GM21423 (cell line): Measurements from ENCODE around the gene HSD17B8.
A peak's percentile ranks its signal among the peaks of the same experiment; 100 is the strongest.

Source experiments
- ATAC-seq: cut with Tn5 transposase; IDR thresholded peaks from one replicate; pipeline ENCODE4 v1.9.1; 2021; ENCODE audit warnings: mild to moderate bottlenecking, moderate library complexity; ENCODE audit not compliant: unreplicated experiment

HSD17B8 gene

GRCh38 chr6:33191383-33192104 lies 12.9 kb upstream of the HSD17B8 start:
- no peak for ATAC-seq

DNA sequence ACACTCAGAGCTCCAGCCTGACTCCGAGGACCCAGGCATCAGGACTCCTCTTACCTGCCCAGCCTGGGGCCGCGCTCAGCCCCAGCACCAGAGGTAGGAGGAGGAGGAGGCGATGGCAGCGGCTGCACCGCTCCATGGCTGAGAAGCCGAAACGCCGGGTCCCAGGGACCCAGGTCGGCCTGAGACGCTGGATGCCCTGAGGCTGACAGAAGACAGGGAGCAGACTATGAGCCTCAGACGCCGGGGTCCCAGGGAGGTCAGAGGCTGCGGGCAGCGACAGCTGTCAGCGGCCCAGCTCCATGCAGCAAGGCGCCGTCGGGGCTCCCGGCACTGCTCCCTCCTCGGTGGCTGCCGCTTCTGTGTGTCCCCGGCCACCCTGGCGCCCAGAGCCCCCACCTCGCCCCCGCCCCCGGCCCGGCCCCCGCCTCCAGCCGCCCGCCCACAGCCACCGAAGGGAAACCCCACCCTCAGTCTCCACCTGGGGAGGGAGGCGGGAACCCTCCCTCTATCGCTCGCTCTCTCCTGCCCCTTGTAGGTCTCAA lies 12.3 kb upstream of the HSD17B8 start, which contains the start of gene COL11A2:
Gene COL11A2, minus strand, starts transcription at position 363 of the 542 bp plus-strand sequence. Its CDS starts 227 bp downstream, at position 136.
- no peak for ATAC-seq

DNA sequence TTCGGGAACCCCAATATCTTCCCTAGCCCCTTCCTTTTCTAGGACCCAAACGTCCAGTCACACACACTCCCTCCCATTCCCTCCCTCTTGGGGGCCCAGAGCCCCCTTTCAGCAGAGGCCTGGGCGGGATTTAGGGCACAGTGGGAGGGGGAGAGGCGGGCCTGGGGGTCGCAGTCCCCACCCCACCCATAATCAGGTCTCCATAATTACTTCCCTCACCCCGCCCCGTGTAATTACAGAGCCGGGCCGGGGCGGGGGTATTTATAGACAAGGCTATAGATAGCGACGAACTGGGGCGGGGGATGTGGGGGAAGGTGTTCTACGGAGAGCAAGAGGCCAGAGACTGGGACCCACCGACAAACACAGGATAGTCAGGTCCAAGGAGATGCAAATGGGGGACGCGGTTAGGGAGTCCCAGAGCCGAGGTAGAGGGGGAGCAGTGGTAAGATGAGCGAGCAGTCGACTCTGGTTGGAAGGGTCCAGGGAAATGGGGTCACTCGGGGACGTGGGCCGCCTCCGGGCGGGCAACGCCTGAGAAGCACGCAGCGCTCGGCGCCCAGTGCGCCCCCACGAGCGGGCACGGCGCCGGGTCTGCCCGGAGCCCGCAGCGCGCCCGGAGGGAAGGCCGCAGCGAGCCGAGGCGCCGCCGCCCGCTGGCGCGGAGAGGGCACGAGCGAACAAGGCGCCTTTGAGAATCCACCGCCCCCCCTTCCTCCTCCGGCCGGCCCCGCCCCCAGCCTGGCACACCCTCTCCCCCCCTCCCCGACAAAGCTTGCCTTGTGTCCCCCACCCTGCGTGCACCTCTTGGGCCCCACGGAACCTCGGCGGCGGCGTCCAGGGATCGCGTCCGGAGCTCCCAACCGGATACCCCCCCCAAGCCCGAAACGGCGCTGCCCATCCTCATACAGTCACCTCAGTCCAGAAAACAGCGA lies 11.5 kb upstream of the HSD17B8 start:
- no peak for ATAC-seq

DNA sequence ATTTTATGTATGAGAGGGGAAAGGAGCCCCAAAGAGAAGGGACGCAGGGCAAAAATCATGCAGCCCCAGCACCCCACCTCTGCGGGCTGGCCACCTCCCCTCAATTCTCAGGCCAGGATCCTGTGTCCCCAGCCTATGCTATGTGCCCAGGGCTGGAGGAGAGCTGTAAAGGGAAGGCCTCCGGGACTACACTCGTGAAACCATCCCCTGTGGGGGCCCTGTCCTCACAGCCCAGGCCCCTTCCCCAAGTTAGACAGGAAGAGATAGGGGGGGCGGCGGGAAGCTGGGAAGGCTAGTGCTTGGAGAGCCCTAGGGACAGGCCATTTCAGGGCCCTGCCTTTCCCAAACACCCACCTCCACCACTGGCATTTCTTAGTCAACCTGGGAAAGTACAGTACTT lies 10.8 kb upstream of the HSD17B8 start:
- ATAC-seq, result no peak

DNA sequence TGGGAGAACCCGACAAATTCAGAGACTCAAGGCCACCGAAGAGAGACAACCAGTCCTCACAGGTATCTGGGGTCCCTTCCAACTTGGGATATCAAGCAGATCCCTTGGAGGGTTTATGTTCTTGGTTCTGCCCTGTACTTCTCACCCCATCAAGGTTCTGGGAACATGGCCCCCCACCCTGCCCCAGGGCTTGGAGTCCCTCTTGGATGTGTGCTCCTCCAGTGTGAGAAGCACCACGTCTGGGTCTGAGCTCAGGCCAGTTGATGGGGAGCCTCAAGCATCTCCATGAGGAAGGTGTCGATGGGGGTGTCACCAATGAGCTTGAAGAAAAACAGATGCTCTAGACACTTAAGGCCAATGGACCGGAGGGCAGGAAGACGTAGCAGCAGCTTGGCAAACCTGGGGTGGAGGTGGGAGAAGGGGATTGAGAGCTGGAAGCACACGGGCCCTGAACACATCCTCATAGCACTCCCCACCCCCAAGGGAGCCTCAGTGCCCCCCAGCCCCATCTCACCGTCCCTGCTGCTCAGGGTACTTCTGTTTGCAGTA lies 9.9 kb upstream of the HSD17B8 start:
- no peak for ATAC-seq

DNA sequence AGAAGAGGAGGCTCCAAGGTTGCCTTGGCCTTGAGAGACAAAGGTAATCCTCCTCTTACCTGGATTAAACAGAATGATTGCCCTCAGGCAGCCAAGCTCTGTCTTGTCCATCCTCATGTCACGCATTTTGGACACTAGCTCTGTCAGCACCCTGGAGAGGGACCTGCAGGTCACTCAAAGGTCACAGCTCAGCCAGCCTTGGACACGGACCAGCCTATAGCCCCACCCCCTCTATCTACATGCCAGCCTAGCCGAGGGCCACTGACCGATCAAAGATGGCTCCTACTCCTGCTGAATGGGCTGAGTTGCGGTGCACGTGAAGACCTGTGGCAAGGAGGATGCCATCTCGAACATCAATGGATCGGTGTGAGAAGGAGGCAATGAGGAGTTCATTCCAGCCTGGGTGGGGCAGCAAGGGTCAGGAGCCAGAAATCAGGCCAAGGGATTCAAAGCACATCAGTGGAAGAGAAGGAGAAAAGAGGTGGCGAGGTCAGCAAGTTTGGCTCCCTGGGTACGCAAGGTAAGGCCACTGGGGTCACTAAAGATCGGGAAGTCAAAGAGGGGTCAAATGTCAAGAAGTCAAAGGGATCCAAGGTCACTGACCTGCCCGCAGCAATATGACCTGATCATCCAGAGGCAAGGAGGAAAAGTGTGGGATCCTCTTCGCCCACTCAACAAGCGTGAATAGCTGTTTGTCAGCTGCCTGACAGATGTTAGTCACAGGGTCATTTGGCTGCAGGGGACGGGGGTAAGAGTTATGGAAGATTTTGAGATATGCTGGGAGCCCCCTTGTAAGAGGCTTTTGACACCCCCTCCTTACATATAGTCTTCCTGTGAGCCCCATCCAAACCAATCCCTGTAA lies 8.9 kb upstream of the HSD17B8 start:
- no peak for ATAC-seq

GRCh38 chr6:33197431-33198048 lies 6.9 kb upstream of the HSD17B8 start:
- ATAC-seq, result no peak

GRCh38 chr6:33198159-33198852 lies 6.1 kb upstream of the HSD17B8 start:
- ATAC-seq, result no peak

- no peak for ATAC-seq
Measured at GRCh38 chr6:33198853-33199436, 5.5 kb upstream of the HSD17B8 start.

DNA sequence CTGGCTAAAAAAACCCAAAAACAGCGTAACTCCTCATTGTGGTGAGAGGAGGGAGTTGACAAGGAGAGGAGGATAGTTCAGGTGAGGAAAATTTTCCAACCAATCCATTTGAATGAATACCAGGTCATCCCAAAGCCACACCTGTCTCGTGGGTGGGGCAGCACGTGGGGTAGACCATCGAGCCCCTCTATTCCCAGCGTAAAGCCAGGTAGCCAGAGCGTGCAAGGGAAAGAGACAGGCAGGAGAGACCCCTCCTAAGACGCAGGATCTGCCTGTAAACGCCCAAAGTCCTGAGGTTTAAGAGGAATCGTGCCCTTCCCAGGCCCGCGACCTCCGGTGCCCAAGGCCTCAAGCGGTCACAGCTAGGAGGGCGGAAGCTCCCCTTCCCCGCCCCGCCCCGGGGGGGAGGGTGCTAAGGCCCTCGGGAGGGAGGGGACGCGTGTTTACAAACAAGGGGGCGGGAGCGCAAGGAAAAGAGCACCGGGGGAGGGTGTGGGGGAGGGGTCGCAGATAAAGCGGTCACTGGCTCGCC lies 4.7 kb upstream of the HSD17B8 start:
- peak; percentile 25 for ATAC-seq

DNA sequence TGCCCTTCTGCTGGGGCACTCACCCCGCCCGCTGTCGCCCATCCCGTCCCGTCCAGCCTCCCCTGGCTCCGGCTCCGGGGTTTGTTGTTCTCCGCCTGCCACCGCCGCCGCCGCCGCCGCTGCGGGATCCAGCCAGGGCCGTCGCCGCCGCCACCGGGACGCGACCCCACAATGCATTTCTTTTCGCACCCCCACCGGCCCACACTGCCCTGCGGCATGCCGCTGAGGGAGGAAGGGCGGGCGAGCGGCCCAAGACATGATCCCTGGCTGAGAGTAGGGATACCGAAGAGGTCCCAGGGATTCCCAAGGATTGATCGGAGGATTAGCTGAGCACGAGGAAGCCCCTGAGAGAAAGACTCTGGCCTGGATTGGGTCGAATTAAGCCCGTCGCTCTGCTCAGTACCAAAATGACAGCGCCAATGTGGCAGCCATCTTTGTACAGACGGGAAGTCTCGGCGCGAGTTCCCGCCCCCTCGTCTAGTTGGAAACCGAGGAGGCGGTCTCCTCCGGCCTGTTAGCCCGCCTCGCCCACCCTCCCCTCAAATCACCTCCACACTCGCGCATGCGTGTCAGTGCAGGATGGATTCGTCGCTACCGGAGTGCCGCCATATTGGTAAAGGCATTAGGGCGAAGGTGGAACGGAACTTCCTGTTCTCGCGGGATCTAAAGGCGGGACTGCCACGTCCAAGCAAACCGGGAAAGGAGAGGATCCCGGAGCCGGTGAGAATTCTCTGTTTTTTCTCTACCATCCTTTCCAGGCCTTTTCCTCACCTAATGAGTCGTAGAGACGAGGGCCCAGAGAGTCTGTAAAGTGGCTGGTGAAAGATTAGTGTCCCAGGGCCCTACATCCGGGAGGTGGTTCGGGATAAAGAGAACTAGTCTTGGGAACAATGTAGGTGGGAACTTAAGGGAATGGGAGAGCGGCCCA lies 4.0 kb upstream of the HSD17B8 start, which contains the start of the genes RXRB and SLC39A7:
Gene RXRB, minus strand, starts transcription at position 447 of the 928 bp plus-strand sequence. Its CDS starts 189 bp downstream, at position 258.
Gene SLC39A7, plus strand, starts transcription at position 649 of the 928 bp plus-strand sequence. CDS start 379 bp downstream, outside the sequence.
- peak; percentile 59 for ATAC-seq

DNA sequence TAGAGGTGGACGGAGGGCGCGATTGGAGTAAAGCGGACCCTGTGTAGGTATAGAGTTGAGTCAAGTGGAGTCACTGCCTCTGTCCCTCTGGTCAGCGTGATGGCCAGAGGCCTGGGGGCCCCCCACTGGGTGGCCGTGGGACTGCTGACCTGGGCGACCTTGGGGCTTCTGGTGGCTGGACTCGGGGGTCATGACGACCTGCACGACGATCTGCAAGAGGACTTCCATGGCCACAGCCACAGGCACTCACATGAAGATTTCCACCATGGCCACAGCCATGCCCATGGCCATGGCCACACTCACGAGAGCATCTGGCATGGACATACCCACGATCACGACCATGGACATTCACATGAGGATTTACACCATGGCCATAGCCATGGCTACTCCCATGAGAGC lies 3.3 kb upstream of the HSD17B8 start:
- ATAC-seq, result peak; percentile 2

GRCh38 chr6:33201935-33202334 lies 2.5 kb upstream of the HSD17B8 start:
- no peak for ATAC-seq

DNA sequence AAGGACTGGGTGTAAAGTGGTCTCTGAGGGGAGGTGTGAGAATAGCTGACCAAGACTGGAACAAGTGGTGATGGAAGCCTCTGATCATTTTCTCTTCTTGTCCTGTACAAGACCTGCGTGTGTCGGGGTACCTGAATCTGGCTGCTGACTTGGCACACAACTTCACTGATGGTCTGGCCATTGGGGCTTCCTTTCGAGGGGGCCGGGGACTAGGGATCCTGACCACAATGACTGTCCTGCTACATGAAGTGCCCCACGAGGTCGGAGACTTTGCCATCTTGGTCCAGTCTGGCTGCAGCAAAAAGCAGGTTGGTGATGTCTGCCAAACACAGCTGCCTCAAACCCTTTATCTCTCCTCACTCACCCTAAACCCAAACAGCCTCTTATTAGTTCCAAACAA lies 1.7 kb upstream of the HSD17B8 start:
- ATAC-seq, result no peak

DNA sequence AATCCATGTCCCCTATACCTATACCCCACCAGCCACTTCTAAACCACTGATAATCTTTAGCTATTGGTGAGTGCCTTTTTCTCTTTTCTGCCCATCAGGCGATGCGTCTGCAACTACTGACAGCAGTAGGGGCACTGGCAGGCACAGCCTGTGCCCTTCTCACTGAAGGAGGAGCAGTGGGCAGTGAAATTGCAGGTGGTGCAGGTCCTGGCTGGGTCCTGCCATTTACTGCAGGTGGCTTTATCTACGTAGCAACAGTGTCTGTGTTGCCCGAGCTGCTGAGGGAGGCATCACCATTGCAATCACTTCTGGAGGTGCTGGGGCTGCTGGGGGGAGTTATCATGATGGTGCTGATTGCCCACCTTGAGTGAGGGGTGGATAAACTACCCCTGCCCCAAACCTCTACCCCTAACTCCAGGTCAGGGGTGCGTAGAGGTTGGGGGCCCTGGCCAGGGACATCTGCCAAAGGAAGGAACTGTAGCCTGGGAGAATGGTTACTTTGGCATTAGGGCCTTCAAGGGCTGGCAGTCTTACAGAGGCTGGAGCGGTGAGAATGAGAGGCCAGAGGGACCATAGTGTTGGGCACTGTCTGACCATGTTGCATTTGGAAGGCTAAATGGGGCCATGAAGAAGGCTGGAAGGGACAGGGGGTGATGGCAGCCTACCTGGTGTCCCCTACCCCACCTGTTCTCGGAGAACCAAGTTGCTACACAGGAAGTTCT lies 851 bp upstream of the HSD17B8 start:
- ATAC-seq, result no peak

DNA sequence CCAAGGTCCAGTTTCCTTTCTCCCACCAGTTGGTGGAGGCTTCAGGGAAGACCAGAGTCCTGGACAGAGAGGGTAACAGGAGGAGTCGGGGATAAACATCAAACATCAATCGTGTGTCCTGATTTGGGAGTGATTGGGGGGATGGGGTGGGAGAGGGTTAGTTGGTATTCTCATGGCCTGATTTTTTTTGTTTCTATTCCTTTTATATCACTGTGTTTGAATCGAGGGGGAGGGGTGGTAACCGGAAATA lies 365 bp upstream of the HSD17B8 start:
- ATAC-seq, result no peak
